ENCODE data around the gene C17orf113.

C17orf113 gene

DNA sequence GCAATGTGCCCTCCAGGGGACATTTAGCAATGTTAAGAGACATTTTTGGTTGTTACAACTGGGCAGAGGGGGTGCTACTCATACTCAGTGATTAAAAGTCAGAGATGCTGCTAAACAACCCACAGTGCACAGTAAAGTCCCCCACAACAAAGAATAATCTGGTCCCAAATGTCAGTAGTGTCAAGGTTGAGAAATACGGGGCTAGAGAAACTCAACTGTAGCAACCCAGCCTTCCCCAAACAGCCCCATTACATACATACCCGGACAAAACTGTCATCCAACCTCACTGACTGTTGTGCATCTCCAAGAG is 53.6 kb downstream of the C17orf113 start:
- no peak overlapping the region for H3K4me3 ChIP-seq (replicated peaks; ENCODE audit: low read depth, low read length)
- no peak for DNase-seq (ENCODE audit: extremely low read depth, low read depth)
- TF ChIP-seq, protein P1, sequence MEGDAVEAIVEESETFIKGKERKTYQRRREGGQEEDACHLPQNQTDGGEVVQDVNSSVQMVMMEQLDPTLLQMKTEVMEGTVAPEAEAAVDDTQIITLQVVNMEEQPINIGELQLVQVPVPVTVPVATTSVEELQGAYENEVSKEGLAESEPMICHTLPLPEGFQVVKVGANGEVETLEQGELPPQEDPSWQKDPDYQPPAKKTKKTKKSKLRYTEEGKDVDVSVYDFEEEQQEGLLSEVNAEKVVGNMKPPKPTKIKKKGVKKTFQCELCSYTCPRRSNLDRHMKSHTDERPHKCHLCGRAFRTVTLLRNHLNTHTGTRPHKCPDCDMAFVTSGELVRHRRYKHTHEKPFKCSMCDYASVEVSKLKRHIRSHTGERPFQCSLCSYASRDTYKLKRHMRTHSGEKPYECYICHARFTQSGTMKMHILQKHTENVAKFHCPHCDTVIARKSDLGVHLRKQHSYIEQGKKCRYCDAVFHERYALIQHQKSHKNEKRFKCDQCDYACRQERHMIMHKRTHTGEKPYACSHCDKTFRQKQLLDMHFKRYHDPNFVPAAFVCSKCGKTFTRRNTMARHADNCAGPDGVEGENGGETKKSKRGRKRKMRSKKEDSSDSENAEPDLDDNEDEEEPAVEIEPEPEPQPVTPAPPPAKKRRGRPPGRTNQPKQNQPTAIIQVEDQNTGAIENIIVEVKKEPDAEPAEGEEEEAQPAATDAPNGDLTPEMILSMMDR (IDR thresholded peaks at IDR 0.05; ENCODE audit: low read depth, low read length, missing control alignments): no peak

DNA sequence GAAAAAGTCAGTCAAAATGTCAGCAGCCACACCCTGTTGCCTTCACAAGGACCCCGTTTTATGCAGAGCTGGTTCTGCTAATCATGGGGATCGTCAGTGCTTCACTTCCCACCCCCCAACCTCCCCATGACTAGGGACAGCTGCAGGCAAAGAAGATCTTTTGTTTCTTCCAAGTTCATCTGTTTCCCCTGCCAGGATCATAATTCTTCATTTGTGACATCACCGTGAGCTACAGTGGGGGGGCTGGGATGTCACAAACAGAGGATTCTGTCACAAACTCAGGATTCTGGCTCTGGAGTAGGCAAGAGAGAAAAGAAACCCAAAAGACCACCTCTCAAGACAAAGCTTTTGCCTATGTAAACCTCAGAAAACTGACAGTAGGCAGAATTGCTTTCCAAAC is 57.8 kb downstream of the C17orf113 start:
- TF ChIP-seq, protein P1 (IDR thresholded peaks at IDR 0.05; ENCODE audit: low read depth, low read length, missing control alignments): no peak
- DNase-seq (ENCODE audit: extremely low read depth, low read depth): no peak
- H3K4me3 ChIP-seq (replicated peaks; ENCODE audit: low read depth, low read length): no peak overlapping the region

DNA sequence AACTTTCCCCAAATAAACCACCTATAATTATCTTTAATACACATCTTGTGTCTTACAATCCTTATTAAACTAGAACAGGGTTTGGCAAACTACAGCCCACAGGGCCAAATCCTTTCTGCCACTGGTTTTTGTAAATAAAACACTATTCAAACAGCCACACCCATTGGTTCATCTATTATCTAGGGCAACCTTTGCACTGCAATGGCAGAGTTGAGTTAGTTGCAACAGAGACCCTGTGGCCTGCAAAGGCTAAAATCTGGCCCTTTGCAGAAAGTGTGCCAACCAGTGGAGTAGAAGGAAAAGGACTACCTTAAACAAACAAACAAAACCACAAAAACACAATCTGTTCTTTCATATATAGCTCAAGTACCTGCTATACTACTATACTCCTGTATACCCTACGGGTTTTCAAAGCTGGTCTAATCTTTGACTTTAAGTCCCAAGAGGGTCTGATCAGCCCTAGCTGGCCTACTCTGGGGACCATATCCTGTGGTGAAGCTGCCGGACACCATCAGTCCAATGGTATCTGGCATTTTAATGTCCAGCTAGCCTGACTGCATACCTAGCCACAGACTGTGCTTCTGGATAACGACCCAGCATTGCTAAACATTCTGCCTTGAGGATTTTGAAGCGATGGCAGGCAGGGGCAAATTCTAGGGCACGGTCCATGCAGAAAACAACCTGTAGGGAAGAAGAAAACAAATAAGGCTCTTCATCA is 60.5 kb downstream of the C17orf113 start:
- no peak overlapping the region for H3K4me3 ChIP-seq (replicated peaks; ENCODE audit: low read depth, low read length)
- no peak for DNase-seq (ENCODE audit: extremely low read depth, low read depth)
- TF ChIP-seq, protein P1 (IDR thresholded peaks at IDR 0.05; ENCODE audit: low read depth, low read length, missing control alignments): no peak

DNA sequence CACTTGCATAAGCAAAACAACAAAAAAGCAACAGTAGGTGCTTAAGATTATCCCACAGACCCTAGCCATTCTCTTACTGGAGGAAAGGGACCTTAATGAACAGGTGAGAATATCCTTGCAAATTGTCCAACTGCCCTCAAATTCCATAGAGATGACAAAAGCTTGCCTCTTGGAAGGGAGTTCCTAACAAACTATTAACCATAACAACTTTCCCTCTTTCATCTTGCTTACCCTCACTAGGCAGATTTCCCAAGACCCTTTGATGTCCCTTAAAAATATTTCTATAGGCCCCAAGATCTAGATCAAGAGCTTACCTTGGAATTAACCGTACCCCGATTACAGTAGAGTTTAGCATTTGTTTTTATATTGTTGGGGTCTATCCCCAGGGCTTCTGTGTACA is 62.0 kb downstream of the C17orf113 start:
- no peak overlapping the region for H3K4me3 ChIP-seq (replicated peaks; ENCODE audit: low read depth, low read length)
- no peak for DNase-seq (ENCODE audit: extremely low read depth, low read depth)
- TF ChIP-seq, protein P1 (IDR thresholded peaks at IDR 0.05; ENCODE audit: low read depth, low read length, missing control alignments): no peak
